HK-2 (cell line): ENCODE measurements around the gene FGF11.
"Not testable (repeated sequence)": the region's sequence is repeated elsewhere in the genome, so short reads cannot be mapped to it uniquely, and the experiment has no call there.

ENCODE experiments used
- DNase-seq: peaks from one replicate; pipeline ENCODE4 v3.0.0-alpha.2; 2018; ENCODE audit not compliant: unreplicated experiment

FGF11 gene

DNA sequence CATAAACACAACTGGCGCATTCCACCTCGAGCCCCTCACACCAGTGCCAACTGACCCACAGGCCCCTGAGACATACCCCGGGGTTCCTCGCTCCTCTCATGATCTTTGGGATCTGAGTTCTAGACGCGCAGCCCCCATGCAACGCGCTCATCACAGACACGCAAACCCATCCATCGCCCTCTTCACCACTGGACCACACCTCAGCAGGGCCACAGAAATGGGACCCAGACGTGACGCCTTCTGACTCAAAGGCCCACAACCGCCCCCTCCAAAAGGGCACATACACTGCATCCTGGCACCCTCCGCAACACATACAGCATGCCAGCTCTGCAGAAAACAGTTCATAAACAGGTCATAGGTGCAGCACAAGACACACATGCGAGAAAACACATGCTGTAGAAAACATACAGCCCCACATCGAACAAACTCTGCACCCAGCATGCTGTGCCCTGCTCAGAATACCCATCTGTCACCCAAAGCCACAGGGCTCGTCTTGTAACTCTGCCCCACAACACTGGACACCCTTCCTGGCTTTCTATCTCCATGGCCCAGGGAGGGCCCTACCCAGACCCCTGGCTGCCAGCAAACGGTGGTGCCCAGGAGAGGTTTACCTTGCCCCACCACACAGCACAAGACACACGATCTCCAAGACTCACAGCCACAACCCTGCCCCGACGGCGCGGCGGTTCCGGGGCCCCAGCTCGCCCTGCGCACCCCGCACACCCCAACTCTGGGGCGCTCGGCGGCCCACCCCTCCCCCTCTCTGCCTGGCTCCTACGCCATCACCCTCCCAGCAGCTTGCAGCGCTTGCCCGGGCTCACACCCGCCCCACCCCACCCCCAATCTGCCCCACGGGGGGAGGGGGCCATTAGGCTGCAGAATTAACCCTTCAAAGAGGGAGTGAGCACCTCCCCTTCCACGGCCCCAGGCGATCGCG lies 39.2 kb downstream of the FGF11 start:
- peak; percentile 34 for DNase-seq

DNA sequence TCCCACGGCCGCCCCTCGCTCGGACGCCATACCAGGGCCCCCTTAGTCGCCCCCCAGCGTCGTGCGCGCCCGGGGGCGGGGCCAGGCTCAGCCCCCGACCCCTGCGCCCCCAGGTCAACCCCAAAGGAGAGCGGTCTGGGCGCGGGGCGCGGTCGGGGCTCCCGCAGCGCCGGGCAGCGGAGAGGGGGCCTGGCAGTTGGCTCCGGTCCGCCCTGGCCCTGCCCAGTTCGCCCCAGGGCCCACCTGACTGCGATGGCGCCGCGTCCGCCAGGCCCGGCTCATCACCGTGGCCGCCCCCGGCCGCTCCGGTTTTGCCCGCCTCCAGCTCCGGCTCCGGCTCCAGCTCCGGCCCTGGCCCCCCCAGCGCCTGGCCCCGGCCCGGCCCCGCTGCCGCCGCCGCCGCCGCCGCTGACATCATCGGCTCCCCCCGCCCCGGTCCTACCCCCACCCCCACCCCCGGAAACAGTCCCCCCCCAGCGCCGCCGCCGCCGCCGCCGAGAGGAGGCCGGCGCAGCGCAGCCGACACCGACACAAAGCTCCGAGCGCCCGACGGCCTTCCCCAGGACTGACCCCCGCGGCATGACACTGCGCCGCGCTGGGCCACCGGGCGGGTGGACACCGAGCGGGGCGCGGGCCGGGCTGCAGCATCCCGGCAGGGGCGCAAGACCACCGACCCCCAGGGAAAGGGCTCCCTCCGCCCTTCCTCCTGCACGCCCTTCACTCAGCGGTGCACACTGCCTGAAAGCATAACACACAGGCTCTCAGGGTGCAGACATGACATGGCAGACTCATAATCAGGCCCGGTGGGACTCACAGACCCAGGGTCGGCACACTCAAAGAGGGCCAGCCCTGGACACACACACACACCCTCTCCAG lies 40.1 kb downstream of the FGF11 start, which contains the start of gene ZBTB4:
Gene ZBTB4 (minus strand): TSS at position 419 of the 876 bp plus-strand sequence. CDS start 12,830 bp downstream, outside the sequence.
- peak; percentile 51 for DNase-seq

DNA sequence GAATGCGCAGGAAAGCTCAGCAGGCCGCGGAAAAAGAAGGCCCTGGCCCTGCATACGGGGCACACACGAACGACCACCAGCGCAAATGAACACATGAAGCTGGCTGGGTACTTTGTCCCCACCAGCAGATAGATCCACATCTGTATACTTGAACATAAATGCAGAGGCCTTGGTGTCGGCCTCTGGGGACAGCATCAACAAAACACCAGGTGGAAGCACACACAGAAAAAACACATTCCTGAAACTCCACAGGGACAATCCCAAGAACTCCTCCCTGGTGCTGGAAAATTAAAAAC lies 40.7 kb downstream of the FGF11 start:
- no peak for DNase-seq

DNA sequence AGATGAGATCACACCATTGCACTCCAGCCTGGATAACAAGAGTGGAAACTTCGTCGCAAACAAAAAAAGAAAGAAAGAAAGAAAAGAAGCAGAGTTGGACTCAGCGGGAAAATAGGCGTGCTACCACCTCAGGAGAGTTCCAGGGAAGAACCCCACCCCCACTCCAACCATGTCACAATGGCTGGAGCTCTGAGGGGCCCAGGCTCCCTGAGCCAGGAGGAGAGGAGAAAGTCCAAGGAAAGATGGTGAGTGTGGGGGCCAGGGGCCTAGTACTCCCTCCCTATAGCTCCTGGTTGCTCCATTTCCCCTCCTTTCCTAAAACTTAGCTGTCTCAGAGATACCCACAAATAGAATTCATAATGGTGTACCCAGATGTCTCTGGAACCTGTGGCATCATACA lies 42.0 kb downstream of the FGF11 start, which contains the start of gene SLC35G6:
Gene SLC35G6 (plus strand): TSS at position 172 of the 400 bp plus-strand sequence. CDS start 71 bp downstream, at position 243.
- DNase-seq: not testable (repeated sequence)

DNA sequence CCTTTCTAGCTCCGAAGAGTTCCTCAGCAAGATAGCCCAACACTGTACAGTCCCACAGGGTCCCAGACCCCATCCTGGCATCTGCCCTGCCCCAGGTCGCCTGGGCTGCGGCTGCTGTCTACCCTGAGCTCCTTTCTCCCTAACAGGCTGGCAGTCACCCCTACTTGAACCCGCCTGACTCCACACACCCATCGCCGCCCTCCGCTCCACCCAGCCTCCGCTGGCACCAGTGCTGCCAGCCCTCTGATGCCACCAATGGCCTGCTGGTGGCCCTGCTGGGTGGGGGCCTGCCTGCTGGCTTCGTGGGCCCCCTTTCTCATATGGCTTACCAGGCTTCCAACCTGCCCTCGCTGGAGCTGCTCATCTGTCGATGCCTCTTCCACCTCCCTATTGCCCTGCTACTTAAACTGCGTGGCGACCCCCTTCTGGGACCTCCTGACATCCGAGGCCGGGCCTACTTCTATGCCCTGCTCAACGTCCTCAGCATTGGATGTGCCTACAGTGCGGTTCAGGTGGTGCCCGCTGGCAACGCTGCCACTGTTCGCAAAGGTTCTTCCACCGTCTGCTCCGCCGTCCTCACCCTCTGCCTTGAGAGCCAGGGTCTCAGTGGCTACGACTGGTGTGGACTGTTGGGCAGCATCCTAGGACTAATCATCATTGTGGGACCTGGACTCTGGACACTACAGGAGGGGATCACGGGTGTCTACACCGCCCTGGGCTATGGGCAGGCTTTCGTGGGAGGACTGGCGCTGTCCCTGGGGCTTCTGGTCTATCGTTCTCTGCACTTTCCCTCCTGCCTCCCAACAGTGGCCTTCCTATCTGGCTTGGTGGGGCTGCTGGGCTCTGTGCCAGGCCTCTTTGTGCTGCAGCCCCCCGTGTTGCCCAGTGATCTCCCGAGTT lies 42.8 kb downstream of the FGF11 start:
- not testable (repeated sequence) for DNase-seq

DNA sequence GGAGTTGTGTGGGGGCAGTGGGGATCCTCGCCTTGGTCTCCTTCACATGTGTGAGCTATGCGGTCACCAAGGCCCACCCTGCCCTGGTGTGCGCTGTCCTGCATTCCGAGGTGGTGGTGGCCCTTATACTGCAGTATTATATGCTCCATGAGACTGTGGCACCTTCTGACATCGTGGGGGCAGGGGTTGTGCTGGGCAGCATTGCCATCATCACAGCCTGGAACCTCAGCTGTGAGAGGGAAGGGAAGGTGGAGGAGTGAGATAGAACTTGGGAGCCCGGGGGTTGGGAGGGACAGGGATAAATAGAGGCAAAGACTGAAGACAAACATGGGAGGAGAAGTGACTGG lies 43.4 kb downstream of the FGF11 start:
- not testable (repeated sequence) for DNase-seq

DNA sequence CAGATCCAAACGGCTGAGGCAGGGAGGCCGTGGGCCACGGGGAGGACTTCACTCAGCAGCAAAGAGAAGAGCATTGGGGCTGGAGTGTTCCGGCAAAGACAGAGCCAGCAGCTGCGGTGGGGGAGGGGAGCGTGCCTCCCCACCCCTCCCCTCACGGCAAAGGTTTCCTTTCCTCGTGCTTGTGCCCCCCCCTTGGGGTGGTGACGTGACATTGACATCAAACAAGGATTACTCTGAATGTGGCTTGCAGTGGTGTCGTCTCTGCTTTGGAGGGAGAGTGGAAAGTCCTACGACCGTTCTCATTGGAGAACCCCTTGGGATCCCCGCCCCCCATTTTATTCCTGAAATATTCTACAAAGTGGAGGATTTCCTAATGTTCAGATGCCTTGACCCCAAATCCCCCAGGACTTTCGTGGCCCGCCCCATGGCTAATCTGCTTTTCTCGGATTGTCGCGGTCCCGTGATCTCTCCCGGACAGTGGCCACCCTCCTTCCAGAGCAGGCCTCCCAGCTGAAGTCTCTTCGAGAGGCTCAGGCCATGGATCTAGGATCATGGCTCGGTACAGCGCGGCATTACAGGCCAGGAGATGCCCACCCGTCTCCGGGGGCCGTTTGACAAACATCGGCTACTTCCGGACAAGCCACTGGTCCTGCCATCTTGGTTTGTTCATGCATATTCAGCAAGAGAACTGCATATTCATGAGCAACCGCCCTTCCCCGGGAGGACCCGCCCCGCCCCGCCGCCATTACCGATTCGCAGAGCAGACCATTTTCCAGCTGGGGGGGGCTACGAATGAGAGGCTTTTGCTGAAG lies 44.1 kb downstream of the FGF11 start:
- peak; percentile 93 for DNase-seq

DNA sequence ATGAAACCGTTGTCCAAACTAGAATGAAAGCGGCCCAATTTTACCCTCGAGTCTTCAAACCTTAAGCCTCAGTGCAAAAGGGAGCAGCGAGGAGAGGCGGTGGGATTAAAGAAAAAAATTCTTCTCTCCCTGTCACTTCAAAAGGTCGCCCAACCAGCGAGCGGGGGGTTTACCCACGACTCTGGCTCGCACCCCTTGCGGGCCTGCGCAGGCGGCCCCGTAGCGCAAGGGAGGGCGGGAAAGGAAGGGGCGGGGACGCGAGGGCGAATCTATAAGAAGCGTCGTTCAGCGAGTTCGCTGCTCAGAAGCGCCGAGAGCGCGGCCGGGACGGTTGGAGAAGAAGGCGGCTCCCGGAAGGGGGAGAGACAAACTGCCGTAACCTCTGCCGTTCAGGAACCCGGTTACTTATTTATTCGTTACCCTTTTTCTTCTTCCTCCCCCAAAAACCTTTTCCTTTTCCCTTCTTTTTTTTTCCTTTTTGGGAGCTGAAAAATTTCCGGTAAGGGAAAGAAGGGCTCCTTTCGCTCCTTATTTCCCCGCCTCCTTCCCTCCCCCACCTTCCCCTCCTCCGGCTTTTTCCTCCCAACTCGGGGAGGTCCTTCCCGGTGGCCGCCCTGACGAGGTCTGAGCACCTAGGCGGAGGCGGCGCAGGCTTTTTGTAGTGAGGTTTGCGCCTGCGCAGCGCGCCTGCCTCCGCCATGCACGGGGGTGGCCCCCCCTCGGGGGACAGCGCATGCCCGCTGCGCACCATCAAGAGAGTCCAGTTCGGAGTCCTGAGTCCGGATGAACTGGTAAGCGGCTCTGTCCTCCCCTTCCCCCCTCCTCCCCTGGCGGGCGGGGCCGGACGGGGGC lies 45.0 kb downstream of the FGF11 start, which contains the start of gene POLR2A:
Gene POLR2A (plus strand): TSS at position 300 of the 852 bp plus-strand sequence.
- peak; percentile 98 for DNase-seq

DNA sequence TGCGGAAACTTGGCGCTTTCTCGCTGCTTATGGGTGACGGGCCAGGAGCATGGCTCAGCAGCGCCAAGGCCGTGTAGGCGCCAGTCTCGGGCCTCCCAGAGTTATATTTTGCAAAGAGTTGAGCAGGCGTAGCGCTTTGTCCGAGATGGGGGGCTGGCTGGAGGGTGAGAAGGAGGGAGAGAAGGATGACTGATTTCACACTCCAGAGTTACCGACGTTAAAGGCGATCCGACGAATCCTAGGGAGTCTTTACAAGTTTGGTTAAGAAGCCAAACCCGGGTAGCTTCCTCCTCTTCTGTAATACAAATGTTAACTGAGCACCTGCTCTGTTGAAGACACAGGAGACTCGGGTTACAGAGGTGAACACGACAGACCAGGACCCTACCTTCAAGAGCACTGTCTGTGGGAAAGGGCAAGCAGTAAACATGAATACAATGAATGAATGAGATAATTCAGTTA lies 45.6 kb downstream of the FGF11 start:
- no peak for DNase-seq

DNA sequence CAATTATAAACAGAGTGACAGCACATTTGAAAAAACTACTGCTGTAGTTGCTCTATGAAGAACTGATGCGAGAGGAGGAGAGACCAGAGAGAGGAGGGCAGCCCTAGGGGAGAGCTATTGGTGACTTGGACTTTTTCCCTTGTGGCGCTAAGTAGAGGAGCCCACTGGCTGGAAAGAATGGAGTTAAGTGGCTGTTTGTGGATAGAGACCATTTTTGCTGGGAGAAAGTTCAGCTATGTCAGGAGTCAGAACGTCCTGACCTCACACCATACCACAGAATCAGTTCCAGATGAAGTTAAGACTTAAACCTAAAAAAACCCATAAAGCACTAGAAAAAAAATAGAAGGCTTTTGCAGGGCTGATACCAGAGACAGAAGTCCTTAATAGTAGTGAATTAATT lies 46.9 kb downstream of the FGF11 start:
- no peak for DNase-seq

DNA sequence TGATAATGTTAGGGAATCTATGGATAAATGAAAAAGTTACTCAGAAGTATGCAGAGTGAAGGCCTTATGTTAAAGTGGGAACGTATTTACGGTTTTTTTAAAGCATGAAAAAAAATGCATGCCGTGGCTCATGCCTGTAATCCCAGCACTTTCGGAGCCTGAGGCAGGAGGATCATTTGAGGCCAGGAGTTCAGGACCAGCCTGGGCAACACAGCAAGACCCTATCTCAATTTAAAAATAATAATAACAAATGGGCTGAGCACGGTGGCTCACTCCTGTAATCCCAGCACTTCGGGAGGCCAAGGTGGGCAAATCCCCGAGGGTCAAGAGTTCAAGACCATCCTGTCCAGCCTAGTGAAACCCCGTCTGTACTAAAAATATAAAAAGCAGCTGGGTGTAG lies 50.8 kb downstream of the FGF11 start:
- DNase-seq: no peak

DNA sequence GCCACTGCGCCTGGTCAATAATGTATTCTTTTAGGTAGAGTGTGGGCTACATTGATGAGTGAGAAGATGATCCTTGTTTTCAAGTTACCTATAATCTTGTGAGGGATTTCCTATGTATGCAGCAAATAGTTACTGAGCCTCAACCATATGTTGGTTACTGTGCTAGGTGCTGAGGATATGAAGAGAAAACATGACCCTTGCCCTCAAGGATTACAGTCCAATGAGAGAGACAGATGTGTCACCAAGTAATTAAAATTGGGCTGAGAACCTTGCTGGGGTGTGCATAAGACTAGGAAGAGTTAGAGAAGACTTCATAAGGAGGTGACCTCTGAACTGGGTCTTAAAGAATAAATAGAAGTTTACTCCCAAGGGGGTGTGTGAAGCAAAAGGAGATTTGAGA lies 52.3 kb downstream of the FGF11 start:
- no peak for DNase-seq

DNA sequence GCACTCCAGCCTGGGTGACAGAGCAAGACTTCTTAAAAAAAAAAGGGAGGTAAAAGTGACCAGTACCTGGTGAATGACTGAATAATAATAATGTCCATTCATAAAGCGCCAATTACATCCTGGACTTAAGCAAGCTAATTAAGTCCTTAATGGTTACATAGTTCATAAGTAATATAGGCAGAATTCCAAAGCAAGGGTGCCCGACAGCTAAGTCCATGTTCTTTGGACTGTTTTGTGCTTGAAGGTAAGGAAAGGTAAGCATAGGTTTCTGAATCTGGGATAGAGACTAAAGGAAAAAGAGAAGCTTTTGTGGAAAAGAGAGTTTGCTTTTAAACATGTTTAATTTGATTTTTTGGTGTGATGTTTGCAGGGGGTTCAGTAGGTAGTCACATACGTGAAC lies 54.6 kb downstream of the FGF11 start:
- no peak for DNase-seq
